ENCODE results near the gene PLCB4. TPM values are rescaled to one million over a fixed set of nuclear protein-coding genes. Genes with fewer than 3 reads are reported as not detected.

PLCB4 gene
- total RNA-seq, 1 experiment from 2014 or later, result 12.6 TPM

- TF ChIP-seq ZNF281 (CRISPR knock-in tag; IDR thresholded peaks at IDR 0.05) (no peak), ERG (CRISPR knock-in tag; IDR thresholded peaks at IDR 0.05) (0 out of 2 replicates have a peak, but pooled peaks have one; percentile 62), NFE2L1 (CRISPR knock-in tag; IDR thresholded peaks at IDR 0.05) (no peak), CREM (CRISPR knock-in tag; IDR thresholded peaks at IDR 0.05) (no peak)
Measured at GRCh38 chr20:9021699-9022098, 47.2 kb upstream of the PLCB4 start (continued).

GRCh38 chr20:9022376-9022775 is 46.5 kb upstream of the PLCB4 start:
- peaks cover 67% of the 10 kb centered on the region for H3K4me1 Mint-ChIP-seq
- no peaks in the 10 kb centered on the region; the same call in 1 of the 2 replicates for H3K27me3 Mint-ChIP-seq (ENCODE audit: low read depth)
- peaks cover 4% of the 10 kb centered on the region; the same call in 1 of the 2 replicates for H3K9me3 Mint-ChIP-seq
- no peaks in the 10 kb centered on the region for H3K36me3 Mint-ChIP-seq
- DNase-seq (ENCODE audit: low spot score) (no peak), ATAC-seq (no peak)
- ChIA-PET CTCF (interaction anchor here (1.2 to 1.9 kb wide), 2 partner anchors 19 to 168 kb away, joined by 3 to 6 read pairs; no protein-coding TSS in a partner anchor), POLR2A (no interaction called here)
- no peak overlapping the region for H3K4me3 Mint-ChIP-seq
- H3K27ac Mint-ChIP-seq, result 0 out of 2 replicates have a peak overlapping the region, but pooled peaks have one; percentile 63
- no peak for TF ChIP-seq GABPB1 (CRISPR knock-in tag; IDR thresholded peaks at IDR 0.05)
- TF ChIP-seq TEAD4 (CRISPR knock-in tag; IDR thresholded peaks at IDR 0.05), result no peak
- TF ChIP-seq ZSCAN18 (CRISPR knock-in tag; IDR thresholded peaks at IDR 0.05), result no peak
- TF ChIP-seq MLX (CRISPR knock-in tag; IDR thresholded peaks at IDR 0.05), result no peak
- no peak for TF ChIP-seq ESRRA (CRISPR knock-in tag; IDR thresholded peaks at IDR 0.05; ENCODE audit: borderline replicate concordance)
- no peak for TF ChIP-seq SMAD3 (CRISPR knock-in tag; IDR thresholded peaks at IDR 0.05; ENCODE audit: borderline replicate concordance)
- no peak for TF ChIP-seq OVOL2 (CRISPR knock-in tag; IDR thresholded peaks at IDR 0.05; ENCODE audit: borderline replicate concordance)
- no peak for TF ChIP-seq ZMAT4 (CRISPR knock-in tag; IDR thresholded peaks at IDR 0.05)
- TF ChIP-seq ATF3 (CRISPR knock-in tag; conservative IDR thresholded peaks at IDR 0.05), result no peak
- no peak for TF ChIP-seq ZNF121 (CRISPR knock-in tag; IDR thresholded peaks at IDR 0.05)
- TF ChIP-seq FOXJ3 (CRISPR knock-in tag; IDR thresholded peaks at IDR 0.05; ENCODE audit: borderline replicate concordance), result no peak
- TF ChIP-seq PRRX2 (CRISPR knock-in tag; IDR thresholded peaks at IDR 0.05), result no peak
- no peak for TF ChIP-seq ZNF512 (CRISPR knock-in tag; IDR thresholded peaks at IDR 0.05; ENCODE audit: borderline replicate concordance)
- TF ChIP-seq NR2C2 (CRISPR knock-in tag; IDR thresholded peaks at IDR 0.05), result no peak

Data from WTC11 (cell line).